Measurements from ENCODE around the gene CCK. TPM values are rescaled to one million over a fixed set of nuclear protein-coding genes. Genes with fewer than 3 reads are reported as not detected.

The CCK gene
- total RNA-seq, 2 experiments from 2014 or later: not detected

DNA sequence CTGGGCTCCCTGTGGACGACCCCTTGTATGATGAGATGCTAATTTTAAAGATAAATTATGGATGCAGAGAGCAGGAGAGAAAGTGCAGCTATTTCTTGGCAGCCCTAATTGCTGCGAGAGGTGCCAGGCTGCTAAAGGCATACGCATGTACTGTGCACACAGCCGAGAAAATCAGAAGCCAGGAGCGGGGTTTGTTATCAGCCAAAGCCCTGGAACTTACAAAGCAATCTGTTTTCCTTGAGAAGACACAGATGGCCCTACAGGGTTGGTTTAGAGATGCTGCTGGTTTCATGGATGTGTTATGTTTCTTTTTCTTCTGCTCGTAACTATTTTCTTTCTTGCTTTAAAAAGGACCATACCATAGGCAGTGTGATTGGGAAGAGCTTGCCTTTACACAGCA is 11.7 kb upstream of the CCK start:
- Mint-ChIP-seq H3K9me3 (ENCODE audit: low read depth) (peaks cover 10% of the 10 kb centered on the region), H3K4me3 (no peak overlapping the region), H3K27me3 (peaks cover 7% of the 10 kb centered on the region), H3K36me3 (peaks cover 3% of the 10 kb centered on the region), H3K4me1 (no peaks in the 10 kb centered on the region), H3K27ac (no peak overlapping the region)
- no peak for DNase-seq
- CTCF ChIA-PET: no interaction called here
- no peak for ATAC-seq

GRCh38 chr3:42276141-42277132 is 10.5 kb upstream of the CCK start:
- H3K27me3 Mint-ChIP-seq: peaks cover 13% of the 10 kb centered on the region
- no peak overlapping the region for H3K27ac Mint-ChIP-seq
- ATAC-seq (no peak), DNase-seq (no peak)
- no peak overlapping the region for H3K4me3 Mint-ChIP-seq
- H3K9me3 Mint-ChIP-seq (ENCODE audit: low read depth): peaks cover 10% of the 10 kb centered on the region
- H3K4me1 Mint-ChIP-seq: no peaks in the 10 kb centered on the region
- H3K36me3 Mint-ChIP-seq: peaks cover 3% of the 10 kb centered on the region
- CTCF ChIA-PET: no interaction called here

DNA sequence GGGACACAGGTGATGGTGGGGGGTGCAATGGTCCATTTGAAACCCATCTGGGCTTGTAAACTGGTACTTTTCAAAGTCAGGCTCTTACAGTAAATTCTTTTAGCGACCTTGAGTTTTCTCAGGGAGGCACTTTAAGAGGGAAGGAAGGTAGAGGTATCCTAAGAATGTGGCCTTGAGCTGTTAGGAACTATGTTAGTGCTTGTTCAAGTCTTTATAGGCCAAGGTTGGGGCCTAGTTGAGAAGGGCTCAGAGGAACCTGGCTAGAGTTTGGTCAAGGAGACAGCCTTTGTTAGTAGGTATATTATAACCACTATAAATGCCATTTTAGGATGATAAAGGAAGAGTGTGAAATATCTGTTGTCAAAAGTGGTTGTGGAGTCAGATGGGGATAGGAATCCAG is 9.2 kb upstream of the CCK start:
- H3K27ac Mint-ChIP-seq: no peak overlapping the region

GRCh38 chr3:42274266-42274665 is 8.3 kb upstream of the CCK start:
- Mint-ChIP-seq H3K4me3 (no peak overlapping the region), H3K4me1 (no peaks in the 10 kb centered on the region), H3K27ac (no peak overlapping the region), H3K36me3 (peaks cover 1% of the 10 kb centered on the region), H3K9me3 (ENCODE audit: low read depth) (peaks cover 2% of the 10 kb centered on the region), H3K27me3 (peaks cover 24% of the 10 kb centered on the region)
- ATAC-seq (no peak), DNase-seq (no peak)
- CTCF ChIA-PET: no interaction called here

More for the DNA sequence above, 9.2 kb upstream of the CCK start:
- no peak for DNase-seq
- H3K4me3 Mint-ChIP-seq: no peak overlapping the region
- peaks cover 17% of the 10 kb centered on the region for H3K27me3 Mint-ChIP-seq
- no peaks in the 10 kb centered on the region for H3K4me1 Mint-ChIP-seq
- CTCF ChIA-PET: no interaction called here
- ATAC-seq: no peak
- H3K36me3 Mint-ChIP-seq: peaks cover 3% of the 10 kb centered on the region
- peaks cover 6% of the 10 kb centered on the region for H3K9me3 Mint-ChIP-seq (ENCODE audit: low read depth)

GRCh38 chr3:42273361-42273760 is 7.4 kb upstream of the CCK start:
- Mint-ChIP-seq H3K4me1 (no peaks in the 10 kb centered on the region), H3K27ac (no peak overlapping the region), H3K4me3 (no peak overlapping the region), H3K27me3 (peaks cover 32% of the 10 kb centered on the region), H3K36me3 (no peaks in the 10 kb centered on the region), H3K9me3 (ENCODE audit: low read depth) (no peaks in the 10 kb centered on the region)
- CTCF ChIA-PET: interaction anchor here (1.0 kb wide), 1 partner anchor 12 kb away, joined by 3 read pairs; no protein-coding TSS in a partner anchor
- ATAC-seq (no peak), DNase-seq (no peak)

- no peaks in the 10 kb centered on the region for H3K4me1 Mint-ChIP-seq
- no peak for ATAC-seq
- CTCF ChIA-PET: no interaction called here
- H3K36me3 Mint-ChIP-seq: no peaks in the 10 kb centered on the region
- H3K27ac Mint-ChIP-seq: no peak overlapping the region
- H3K27me3 Mint-ChIP-seq: peaks cover 44% of the 10 kb centered on the region
- H3K4me3 Mint-ChIP-seq: no peak overlapping the region
- DNase-seq: no peak
- no peaks in the 10 kb centered on the region for H3K9me3 Mint-ChIP-seq (ENCODE audit: low read depth)
These were observed 5.8 kb upstream of the CCK start for GRCh38 chr3:42271786-42272185.

DNA sequence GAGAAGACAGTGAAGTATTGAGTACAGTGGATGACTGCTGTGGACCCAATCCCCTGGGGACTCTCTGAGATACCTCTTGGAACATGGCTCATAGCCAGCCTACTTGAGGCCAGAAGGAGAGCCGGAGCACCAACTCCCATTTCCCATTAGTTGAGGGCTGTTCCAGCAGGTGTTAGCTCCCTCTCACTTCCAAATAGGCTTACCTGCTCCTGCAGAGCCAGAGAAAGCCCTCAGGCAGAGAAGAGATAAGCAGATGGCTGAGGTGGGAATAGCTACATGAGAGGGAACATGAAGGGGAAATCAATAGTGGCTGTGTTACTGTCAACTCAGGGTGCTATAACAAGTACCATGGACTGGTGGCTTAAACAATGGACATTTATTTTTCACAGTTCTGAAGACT is 4.6 kb upstream of the CCK start:
- Mint-ChIP-seq H3K9me3 (ENCODE audit: low read depth) (no peaks in the 10 kb centered on the region), H3K4me3 (no peak overlapping the region), H3K27ac (no peak overlapping the region), H3K36me3 (no peaks in the 10 kb centered on the region), H3K27me3 (peaks cover 50% of the 10 kb centered on the region), H3K4me1 (no peaks in the 10 kb centered on the region)
- CTCF ChIA-PET: no interaction called here
- no peak for ATAC-seq
- no peak for DNase-seq

- CTCF ChIA-PET: no interaction called here
- Mint-ChIP-seq H3K9me3 (ENCODE audit: low read depth) (no peaks in the 10 kb centered on the region), H3K4me3 (no peak overlapping the region), H3K4me1 (no peaks in the 10 kb centered on the region), H3K36me3 (no peaks in the 10 kb centered on the region), H3K27me3 (peaks cover 57% of the 10 kb centered on the region), H3K27ac (no peak overlapping the region)
- ATAC-seq (no peak), DNase-seq (no peak)
These were observed 3.7 kb upstream of the CCK start for GRCh38 chr3:42269647-42270046.

- no peak overlapping the region for H3K4me3 Mint-ChIP-seq
- no peak for DNase-seq
- peaks cover 4% of the 10 kb centered on the region for H3K4me1 Mint-ChIP-seq
- CTCF ChIA-PET: no interaction called here
- no peaks in the 10 kb centered on the region for H3K9me3 Mint-ChIP-seq (ENCODE audit: low read depth)
- H3K36me3 Mint-ChIP-seq: peaks cover 2% of the 10 kb centered on the region
- H3K27ac Mint-ChIP-seq: no peak overlapping the region
- H3K27me3 Mint-ChIP-seq: peaks cover 71% of the 10 kb centered on the region
- no peak for ATAC-seq
These were observed 1.9 kb upstream of the CCK start for GRCh38 chr3:42267878-42268277.

DNA sequence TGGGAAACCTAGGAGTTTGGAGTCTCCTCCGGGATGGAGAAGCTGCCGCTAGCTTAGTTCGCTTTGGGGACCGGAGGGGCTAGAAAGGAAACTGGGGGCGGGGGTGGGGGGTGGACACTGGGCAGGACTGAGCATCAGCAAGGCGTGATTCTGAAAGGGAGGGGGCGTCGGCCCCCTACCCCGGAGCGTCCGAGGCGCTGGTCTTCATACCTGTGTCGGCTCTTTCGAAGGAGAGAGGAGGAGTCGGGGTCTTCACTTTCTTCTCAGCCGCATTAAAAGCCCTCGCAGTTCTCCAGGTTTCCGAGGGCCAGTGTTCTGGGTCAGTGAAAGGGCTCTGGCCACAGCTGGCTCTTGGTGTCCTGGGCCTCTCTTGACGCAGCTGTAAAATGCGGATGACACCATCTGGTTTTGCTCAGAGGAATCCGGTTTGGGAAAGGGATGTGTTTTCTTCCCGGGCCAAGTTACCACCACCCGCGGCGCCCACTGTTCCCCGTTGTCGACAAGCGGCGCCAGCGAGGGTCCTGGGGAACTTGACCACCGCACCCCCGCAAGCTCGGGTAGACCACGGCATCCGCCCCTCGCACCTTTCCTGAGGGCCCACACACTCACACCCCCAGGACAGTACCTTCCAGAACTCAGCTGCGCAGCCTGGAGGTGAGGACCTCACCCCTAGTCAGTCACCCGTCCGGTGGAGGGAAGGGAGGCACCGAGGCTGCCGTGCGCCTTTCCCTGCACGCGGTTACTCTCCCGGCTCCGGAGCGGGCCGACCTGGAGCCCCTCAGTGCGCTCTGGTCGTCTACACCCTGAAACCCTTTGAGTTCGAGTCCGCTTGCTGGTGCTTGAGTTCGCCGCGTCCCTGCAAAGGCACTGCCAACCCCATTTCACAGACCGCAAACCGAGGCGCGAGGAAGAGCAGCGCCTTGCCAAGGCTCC is 660 bp downstream of the CCK start:
- no peaks in the 10 kb centered on the region for H3K9me3 Mint-ChIP-seq (ENCODE audit: low read depth)
- H3K27me3 Mint-ChIP-seq: peaks cover 80% of the 10 kb centered on the region
- peaks cover 4% of the 10 kb centered on the region for H3K4me1 Mint-ChIP-seq
- H3K27ac Mint-ChIP-seq: no peak overlapping the region
- H3K4me3 Mint-ChIP-seq: no peak overlapping the region
- DNase-seq (no peak), ATAC-seq (no peak)
- CTCF ChIA-PET: no interaction called here
- peaks cover 2% of the 10 kb centered on the region for H3K36me3 Mint-ChIP-seq

DNA sequence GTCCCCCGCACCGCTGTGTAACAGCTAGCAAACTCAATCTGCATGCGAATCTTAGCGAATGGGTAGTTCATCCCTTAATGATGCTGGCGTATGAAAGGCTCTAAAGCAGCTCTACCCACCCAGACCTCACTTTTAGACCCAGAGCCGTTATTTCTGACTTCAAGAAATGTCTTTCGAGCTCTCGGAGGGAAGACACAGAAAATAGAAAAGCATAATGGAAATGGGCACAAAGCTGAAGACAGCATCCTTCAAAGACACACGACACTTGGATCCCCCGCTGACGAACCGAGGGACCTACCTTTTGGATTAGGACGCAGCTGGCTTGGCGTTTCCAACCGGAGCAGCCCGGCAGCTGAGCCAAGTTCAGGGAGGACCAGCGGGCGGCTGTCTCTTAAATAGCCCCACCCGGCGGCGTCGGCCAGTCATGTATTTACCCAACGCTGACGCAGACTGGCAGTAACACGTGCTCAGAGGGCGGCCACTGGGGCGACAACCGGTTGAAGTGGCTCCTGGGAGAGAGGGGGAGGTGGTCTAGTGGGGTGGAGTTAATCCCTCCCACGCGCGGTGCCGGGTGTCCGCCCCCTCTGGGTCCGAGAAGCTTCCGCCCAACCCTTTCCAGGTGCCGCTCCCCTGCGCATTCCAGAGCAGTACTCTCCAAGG is 1.5 kb downstream of the CCK start:
- CTCF ChIA-PET: no interaction called here

GRCh38 chr3:42263354-42264346 is 2.3 kb downstream of the CCK start:
- Mint-ChIP-seq H3K4me3 (no peak overlapping the region), H3K9me3 (ENCODE audit: low read depth) (no peaks in the 10 kb centered on the region), H3K27ac (no peak overlapping the region), H3K36me3 (peaks cover 2% of the 10 kb centered on the region), H3K4me1 (peaks cover 4% of the 10 kb centered on the region), H3K27me3 (peaks cover 79% of the 10 kb centered on the region)
- CTCF ChIA-PET: no interaction called here
- DNase-seq (no peak), ATAC-seq (no peak)

More for the DNA sequence above, 1.5 kb downstream of the CCK start:
- Mint-ChIP-seq H3K36me3 (peaks cover 2% of the 10 kb centered on the region), H3K4me1 (peaks cover 4% of the 10 kb centered on the region), H3K9me3 (ENCODE audit: low read depth) (no peaks in the 10 kb centered on the region), H3K27ac (no peak overlapping the region), H3K27me3 (peaks cover 82% of the 10 kb centered on the region), H3K4me3 (no peak overlapping the region)
- no peak for ATAC-seq
- DNase-seq: no peak

All from activated CD8-positive, alpha-beta memory T cell treated with anti-CD3 and anti-CD28 coated beads, Interleukin-2, amount 10 ng/mL, durations not matched to agents 7 days and 5 days (primary cell).